Astrocyte (in vitro differentiated cells and primary cell): ENCODE measurements around the gene PHF14. TPM values are rescaled to one million over a fixed set of nuclear protein-coding genes. Genes with fewer than 3 reads are reported as not detected.

Experiments
- DNase-seq: peaks from one replicate; pipeline ENCODE4 v3.0.0-alpha.2; 2010; ENCODE audit warnings: low read depth
- FAIRE-seq: peaks from 2 replicates; lab custom pipeline; 2011; peaks lifted over from hg19 to GRCh38; lab: Jason Lieb, UNC
- H2AFZ ChIP-seq: 2 replicates; pipeline ENCODE4 v1.6.0; 2012; ENCODE audit warnings: low read depth, low read length, inconsistent platforms
- H3K27ac ChIP-seq: 2 replicates; pipeline ENCODE4 v1.5.1; 2011; ENCODE audit warnings: low read depth, low read length, inconsistent platforms
- H3K27me3 ChIP-seq: 2 replicates; pipeline ENCODE4 v1.6.0; 2011; ENCODE audit warnings: low read length, inconsistent platforms; ENCODE audit not compliant: insufficient read depth
- H3K36me3 ChIP-seq: 2 replicates; pipeline ENCODE4 v1.5.1; 2011; ENCODE audit warnings: low read length, inconsistent platforms; ENCODE audit not compliant: insufficient read depth
- H3K4me1 ChIP-seq: 2 replicates; pipeline ENCODE4 v1.5.1; 2011; ENCODE audit warnings: low read length, inconsistent platforms; ENCODE audit not compliant: insufficient read depth
- H3K4me2 ChIP-seq: 2 replicates; pipeline ENCODE4 v1.6.0; 2012; ENCODE audit warnings: low read length, inconsistent platforms
- H3K4me3 ChIP-seq: 2 replicates; pipeline ENCODE4 v1.5.1; 2011; ENCODE audit warnings: low read depth, mild to moderate bottlenecking, low read length, inconsistent platforms; ENCODE audit not compliant: insufficient read depth
- H3K79me2 ChIP-seq: 2 replicates; pipeline ENCODE4 v1.6.0; 2012; ENCODE audit warnings: mild to moderate bottlenecking, low read length, inconsistent platforms; ENCODE audit not compliant: insufficient read depth
- H3K9ac ChIP-seq: 2 replicates; pipeline ENCODE4 v1.6.0; 2012; ENCODE audit warnings: mild to moderate bottlenecking, low read length, inconsistent platforms
- H3K9me3 ChIP-seq: 2 replicates; pipeline ENCODE4 v1.5.1; 2012; ENCODE audit warnings: low read depth, mild to moderate bottlenecking, low read length, inconsistent platforms; ENCODE audit not compliant: insufficient read depth
- H4K20me1 ChIP-seq: 2 replicates; pipeline ENCODE4 v1.6.0; 2012; ENCODE audit warnings: low read length, inconsistent platforms; ENCODE audit not compliant: insufficient read depth
- H3K27ac Mint-ChIP-seq: one replicate; pipeline ENCODE4 v1.8.0; 2021; ENCODE audit warnings: mild to moderate bottlenecking, mixed read lengths; ENCODE audit not compliant: unreplicated experiment
- H3K27me3 Mint-ChIP-seq: one replicate; pipeline ENCODE4 v1.8.0; 2021; ENCODE audit warnings: low read depth, mixed read lengths; ENCODE audit not compliant: unreplicated experiment
- H3K36me3 Mint-ChIP-seq: one replicate; pipeline ENCODE4 v1.8.0; 2021; ENCODE audit warnings: low read depth, mixed read lengths; ENCODE audit not compliant: unreplicated experiment
- H3K4me1 Mint-ChIP-seq: one replicate; pipeline ENCODE4 v1.8.0; 2021; ENCODE audit warnings: low read depth, mixed read lengths; ENCODE audit not compliant: unreplicated experiment
- H3K4me3 Mint-ChIP-seq: one replicate; pipeline ENCODE4 v1.8.0; 2021; ENCODE audit warnings: mild to moderate bottlenecking, moderate library complexity, mixed read lengths; ENCODE audit not compliant: unreplicated experiment
- H3K9me3 Mint-ChIP-seq: one replicate; pipeline ENCODE4 v1.8.0; 2021; ENCODE audit warnings: mild to moderate bottlenecking, mixed read lengths; ENCODE audit not compliant: unreplicated experiment
- CTCF ChIP-seq: IDR thresholded peaks from 2 replicates; pipeline ENCODE4 v1.5.1; 2011; ENCODE audit warnings: low read depth, mild to moderate bottlenecking, inconsistent platforms, low read length, moderate library complexity; ENCODE audit not compliant: insufficient read depth
- EZH2 ChIP-seq: IDR thresholded peaks from 2 replicates; pipeline ENCODE4 v1.6.1; 2012; ENCODE audit warnings: mild to moderate bottlenecking, low read length, inconsistent platforms; ENCODE audit not compliant: insufficient read depth
- total RNA-seq: library from RNA; stranded (reverse); gene quantifications from 2 replicates; pipeline ENCODE4 v1.2.1, GENCODE V29; 2021

The PHF14 gene
- total RNA-seq, 1 donor from 2014 or later = 28.8 TPM

- H3K79me2 ChIP-seq = no peaks in the 10 kb centered on the region
- FAIRE-seq = no peak
- no peak for DNase-seq
- H3K36me3 ChIP-seq = no peaks in the 10 kb centered on the region
- H3K4me1 ChIP-seq = no peaks in the 10 kb centered on the region
- Mint-ChIP-seq H3K27me3 (no peaks in the 10 kb centered on the region), H3K27ac (no peak overlapping the region), H3K4me1 (no peaks in the 10 kb centered on the region), H3K36me3 (no peaks in the 10 kb centered on the region), H3K9me3 (peaks cover 3% of the 10 kb centered on the region), H3K4me3 (no peak overlapping the region)
- H3K9me3 ChIP-seq = no peaks in the 10 kb centered on the region
- no peak overlapping the region for H2AFZ ChIP-seq
- no peak overlapping the region for H3K9ac ChIP-seq
- no peaks in the 10 kb centered on the region for H3K27me3 ChIP-seq
- no peaks in the 10 kb centered on the region for H4K20me1 ChIP-seq
- no peak overlapping the region for H3K4me2 ChIP-seq
- no peak overlapping the region for H3K4me3 ChIP-seq
- TF ChIP-seq CTCF (no peak), EZH2 (no peak)
- no peak overlapping the region for H3K27ac ChIP-seq
Measured at GRCh38 chr7:11216276-11216675, 242.6 kb downstream of the PHF14 start.

- Histone ChIP-seq H3K4me1 (no peaks in the 10 kb centered on the region), H3K27me3 (no peaks in the 10 kb centered on the region)
- DNase-seq = no peak
Measured at GRCh38 chr7:11217848-11218565, 244.3 kb downstream of the PHF14 start.

More at GRCh38 chr7:11217848-11218565, 244.3 kb downstream of the PHF14 start:
- H4K20me1 ChIP-seq = no peaks in the 10 kb centered on the region
- FAIRE-seq = no peak
- Mint-ChIP-seq H3K4me3 (no peak overlapping the region), H3K36me3 (no peaks in the 10 kb centered on the region), H3K9me3 (peaks cover 3% of the 10 kb centered on the region), H3K27ac (no peak overlapping the region), H3K4me1 (no peaks in the 10 kb centered on the region), H3K27me3 (no peaks in the 10 kb centered on the region)
- H3K9me3 ChIP-seq = no peaks in the 10 kb centered on the region
- no peak for TF ChIP-seq CTCF
- TF ChIP-seq EZH2 = no peak
- no peaks in the 10 kb centered on the region for H3K36me3 ChIP-seq
- H3K9ac ChIP-seq = no peak overlapping the region
- H3K79me2 ChIP-seq = no peaks in the 10 kb centered on the region
- H3K4me3 ChIP-seq = no peak overlapping the region
- H2AFZ ChIP-seq = no peak overlapping the region
- H3K27ac ChIP-seq = no peak overlapping the region
- H3K4me2 ChIP-seq = no peak overlapping the region
